DOHH2 (cell line): ENCODE results near the gene POPDC2.

Experiments used
- CTCF ChIP-seq: fragments of 200-600 bp; sonication (generic); IDR thresholded peaks from one replicate; pipeline ENCODE4 v1.5.1; 2014; ENCODE audit warnings: antibody characterized with exemption, mild to moderate bottlenecking, low read depth, low read length; ENCODE audit not compliant: poor library complexity, severe bottlenecking
- EZH2phosphoT487 ChIP-seq: fragments of 200-600 bp; sonication (generic); IDR thresholded peaks from 2 replicates; pipeline ENCODE4 v1.6.1; 2017; ENCODE audit warnings: borderline replicate concordance, mild to moderate bottlenecking, antibody characterized with exemption, low read length, moderate library complexity, mixed read lengths

GRCh38 chr3:119627461-119627860 lies 32.9 kb downstream of the POPDC2 start:
- no peak for TF ChIP-seq CTCF
- no peak for TF ChIP-seq EZH2phosphoT487
